ENCODE measurements around the gene FNDC3A. TPM values are rescaled to one million over a fixed set of nuclear protein-coding genes. Genes with fewer than 3 reads are reported as not detected.
"Not testable (repeated sequence)": the region's sequence is repeated elsewhere in the genome, so short reads cannot be mapped to it uniquely, and the experiment has no call there.

FNDC3A gene
- total and polyA plus RNA-seq, 2 experiments from 2014 or later, result 19.5 to 50.4 TPM

- peaks cover 99% of the 10 kb centered on the region for H3K79me2 ChIP-seq (ENCODE audit: insufficient read depth)
Measured at GRCh38 chr13:49124693-49125304, 149.1 kb downstream of the FNDC3A start.

GRCh38 chr13:49125964-49126524, 150.3 kb downstream of the FNDC3A start:
- no peak overlapping the region for H3K4me3 ChIP-seq
- no peak overlapping the region for H3K9ac ChIP-seq
- H3K4me2 ChIP-seq (ENCODE audit: unreplicated experiment), result no peak overlapping the region
- H3K4me1 ChIP-seq (ENCODE audit: insufficient read depth), result no peaks in the 10 kb centered on the region
- peaks cover 12% of the 10 kb centered on the region for H3K36me3 ChIP-seq (ENCODE audit: low read depth)
- peaks cover under 1% of the 10 kb centered on the region; the same call in 1 of the 2 replicates for H3K9me2 ChIP-seq (ENCODE audit: insufficient read depth)
- TF ChIP-seq EZH2phosphoT487 (IDR thresholded peaks at IDR 0.05; ENCODE audit: insufficient read depth, low read depth) (no peak), EZH2 (IDR thresholded peaks at IDR 0.05; ENCODE audit: insufficient read depth, poor library complexity, severe bottlenecking) (no peak)
- WGBS, 2 experiments (ENCODE audit: low coverage in 1 of 2, low lambda C conversion rate in 2 of 2, missing lambda C conversion rate in 2 of 2), result 38 to 41% methylated on average over 2 of the region's 2 CpGs
- H3F3A ChIP-seq (ENCODE audit: insufficient read depth), result no peaks in the 10 kb centered on the region; the same call in 1 of the 2 replicates
- DNase-seq, result no peak
- no peaks in the 10 kb centered on the region for H4K20me1 ChIP-seq (ENCODE audit: insufficient read depth)
- H3K27me3 ChIP-seq (replicated peaks; ENCODE audit: insufficient read depth), result no peaks in the 10 kb centered on the region
- in situ Hi-C loops (cut with MboI), result no loop called here
- H2AFZ ChIP-seq, result no peak overlapping the region
- H3K9me3 ChIP-seq (ENCODE audit: low read depth), result no peaks in the 10 kb centered on the region
- peaks cover 100% of the 10 kb centered on the region for H3K79me2 ChIP-seq (ENCODE audit: insufficient read depth)
- H3K27ac ChIP-seq, result no peak overlapping the region

More at GRCh38 chr13:49124693-49125304, 149.1 kb downstream of the FNDC3A start:
- no peaks in the 10 kb centered on the region for H3K4me1 ChIP-seq (ENCODE audit: insufficient read depth)
- peaks cover 11% of the 10 kb centered on the region; the same call in 1 of the 2 replicates for H3K36me3 ChIP-seq (ENCODE audit: low read depth)
- H3K4me2 ChIP-seq (ENCODE audit: unreplicated experiment), result no peak overlapping the region
- 85 to 91% methylated on average over 5 of the region's 5 CpGs for WGBS, 2 experiments (ENCODE audit: low coverage in 1 of 2, low lambda C conversion rate in 2 of 2, missing lambda C conversion rate in 2 of 2)
- no peaks in the 10 kb centered on the region; the same call in 1 of the 2 replicates for H3F3A ChIP-seq (ENCODE audit: insufficient read depth)
- H2AFZ ChIP-seq, result no peak overlapping the region
- H3K27me3 ChIP-seq (replicated peaks; ENCODE audit: insufficient read depth), result no peaks in the 10 kb centered on the region
- H3K9me2 ChIP-seq (ENCODE audit: insufficient read depth), result peaks cover 5% of the 10 kb centered on the region; the same call in 1 of the 2 replicates
- H3K4me3 ChIP-seq, result no peak overlapping the region
- H3K27ac ChIP-seq, result no peak overlapping the region
- no peak for DNase-seq
- in situ Hi-C loops (cut with MboI), result no loop called here
- no peaks in the 10 kb centered on the region for H4K20me1 ChIP-seq (ENCODE audit: insufficient read depth)
- TF ChIP-seq EZH2phosphoT487 (IDR thresholded peaks at IDR 0.05; ENCODE audit: insufficient read depth, low read depth) (no peak), EZH2 (IDR thresholded peaks at IDR 0.05; ENCODE audit: insufficient read depth, poor library complexity, severe bottlenecking) (no peak)
- H3K9ac ChIP-seq, result no peak overlapping the region
- H3K9me3 ChIP-seq (ENCODE audit: low read depth), result no peaks in the 10 kb centered on the region

GRCh38 chr13:49132479-49133002, 156.8 kb downstream of the FNDC3A start:
- Histone ChIP-seq H3F3A (ENCODE audit: insufficient read depth) (0 out of 2 replicates have a peak, but pooled peaks cover 4% of the 10 kb centered on the region), H3K9ac (no peak overlapping the region), H3K9me2 (ENCODE audit: insufficient read depth) (no peaks in the 10 kb centered on the region), H4K20me1 (ENCODE audit: insufficient read depth) (no peaks in the 10 kb centered on the region), H3K9me3 (ENCODE audit: low read depth) (no peaks in the 10 kb centered on the region), H3K4me1 (ENCODE audit: insufficient read depth) (no peaks in the 10 kb centered on the region), H2AFZ (no peak overlapping the region), H3K36me3 (ENCODE audit: low read depth) (peaks cover 49% of the 10 kb centered on the region), H3K4me3 (no peak overlapping the region), H3K27me3 (replicated peaks; ENCODE audit: insufficient read depth) (no peaks in the 10 kb centered on the region), H3K27ac (no peak overlapping the region), H3K79me2 (ENCODE audit: insufficient read depth) (peaks cover 83% of the 10 kb centered on the region), H3K4me2 (ENCODE audit: unreplicated experiment) (no peak overlapping the region)
- DNase-seq, result no peak
- WGBS, 2 experiments (ENCODE audit: low coverage in 1 of 2, low lambda C conversion rate in 2 of 2, missing lambda C conversion rate in 2 of 2), result 97 to 100% methylated on average over 1 of the region's 1 CpG
- TF ChIP-seq EZH2phosphoT487 (IDR thresholded peaks at IDR 0.05; ENCODE audit: insufficient read depth, low read depth) (no peak), EZH2 (IDR thresholded peaks at IDR 0.05; ENCODE audit: insufficient read depth, poor library complexity, severe bottlenecking) (no peak)
- in situ Hi-C loops (cut with MboI), result no loop called here

- Histone ChIP-seq H3K36me3 (ENCODE audit: low read depth) (peaks cover 57% of the 10 kb centered on the region), H2AFZ (no peak overlapping the region), H4K20me1 (ENCODE audit: insufficient read depth) (no peaks in the 10 kb centered on the region), H3K79me2 (ENCODE audit: insufficient read depth) (peaks cover 74% of the 10 kb centered on the region), H3K27ac (no peak overlapping the region), H3K4me3 (no peak overlapping the region), H3F3A (ENCODE audit: insufficient read depth) (0 out of 2 replicates have a peak, but pooled peaks cover 4% of the 10 kb centered on the region), H3K4me2 (ENCODE audit: unreplicated experiment) (no peak overlapping the region), H3K9me2 (ENCODE audit: insufficient read depth) (no peaks in the 10 kb centered on the region), H3K4me1 (ENCODE audit: insufficient read depth) (no peaks in the 10 kb centered on the region), H3K9me3 (ENCODE audit: low read depth) (no peaks in the 10 kb centered on the region), H3K9ac (no peak overlapping the region), H3K27me3 (replicated peaks; ENCODE audit: insufficient read depth) (no peaks in the 10 kb centered on the region)
- TF ChIP-seq EZH2 (IDR thresholded peaks at IDR 0.05; ENCODE audit: insufficient read depth, poor library complexity, severe bottlenecking) (no peak), EZH2phosphoT487 (IDR thresholded peaks at IDR 0.05; ENCODE audit: insufficient read depth, low read depth) (no peak)
- 85 to 86% methylated on average over 3 of the region's 3 CpGs for WGBS, 2 experiments (ENCODE audit: low coverage in 1 of 2, low lambda C conversion rate in 2 of 2, missing lambda C conversion rate in 2 of 2)
- DNase-seq, result no peak
- in situ Hi-C loops (cut with MboI), result no loop called here
Measured at GRCh38 chr13:49134305-49134704, 158.6 kb downstream of the FNDC3A start.

- H3K9me3 ChIP-seq (ENCODE audit: low read depth); H3K4me3 ChIP-seq; H3F3A ChIP-seq (ENCODE audit: insufficient read depth); H3K27me3 ChIP-seq (replicated peaks; ENCODE audit: insufficient read depth); H3K9ac ChIP-seq; DNase-seq; H3K4me2 ChIP-seq (ENCODE audit: unreplicated experiment); H3K27ac ChIP-seq; H3K4me1 ChIP-seq (ENCODE audit: insufficient read depth); H3K9me2 ChIP-seq (ENCODE audit: insufficient read depth); in situ Hi-C loops (cut with MboI); H2AFZ ChIP-seq; H4K20me1 ChIP-seq (ENCODE audit: insufficient read depth): not testable (repeated sequence)
- WGBS, 2 experiments (ENCODE audit: low coverage in 1 of 2, low lambda C conversion rate in 2 of 2, missing lambda C conversion rate in 2 of 2), result 99% methylated on average over 7 of the region's 7 CpGs
- Histone ChIP-seq H3K36me3 (ENCODE audit: low read depth) (peaks cover 60% of the 10 kb centered on the region), H3K79me2 (ENCODE audit: insufficient read depth) (peaks cover 65% of the 10 kb centered on the region)
Measured at GRCh38 chr13:49137138-49137643, 161.5 kb downstream of the FNDC3A start.
